ENCODE measurements around the gene CNNM2. TPM values are rescaled to one million over a fixed set of nuclear protein-coding genes. Genes with fewer than 3 reads are reported as not detected.
"Not testable (repeated sequence)": the region's sequence is repeated elsewhere in the genome, so short reads cannot be mapped to it uniquely, and the experiment has no call there.

The CNNM2 gene
- total RNA-seq, 4 donors from 2014 or later: 15.2 to 19.2 (median 15.9) TPM

DNA sequence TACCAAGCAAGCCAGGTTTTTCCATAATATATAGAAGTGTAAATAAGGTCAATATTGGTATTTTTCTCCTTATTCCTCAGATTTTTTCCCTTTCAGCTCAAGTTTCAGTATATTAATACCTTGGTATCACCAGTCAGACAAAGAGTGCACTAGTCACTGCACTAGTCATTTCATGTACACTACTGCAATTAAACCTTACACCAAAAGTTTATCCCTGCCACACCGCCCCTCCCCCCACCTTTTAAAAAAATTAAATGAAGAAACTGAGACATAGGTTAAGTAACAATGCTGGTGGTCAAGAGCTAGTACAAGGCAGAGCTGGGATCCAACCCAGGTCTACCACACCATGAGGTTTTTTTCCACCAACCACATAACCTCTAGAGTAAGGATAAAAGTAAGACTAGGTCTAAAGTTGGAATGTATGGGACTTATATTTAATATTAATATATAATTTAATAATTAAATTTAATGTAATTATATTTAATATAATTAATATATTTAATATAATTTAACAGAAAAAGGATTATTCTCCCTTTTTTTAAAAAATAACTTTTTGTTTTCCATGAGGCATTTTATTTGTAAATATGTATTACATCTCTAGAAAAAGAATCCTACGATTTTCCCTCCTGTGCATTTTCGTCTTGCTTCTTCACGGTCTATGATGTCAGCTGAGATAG is 206.5 kb downstream of the CNNM2 start:
- no peaks in the 10 kb centered on the region for H3K36me3 ChIP-seq
- no peak for DNase-seq
- H3K4me3 ChIP-seq (replicated peaks in 1 of 3): no peak overlapping the region
- H3K27ac ChIP-seq: peak overlapping the region; percentile 79 to 92 (median 88)
- no peak for TF ChIP-seq POLR2A (IDR thresholded peaks at IDR 0.05)
- TF ChIP-seq, protein P1, sequence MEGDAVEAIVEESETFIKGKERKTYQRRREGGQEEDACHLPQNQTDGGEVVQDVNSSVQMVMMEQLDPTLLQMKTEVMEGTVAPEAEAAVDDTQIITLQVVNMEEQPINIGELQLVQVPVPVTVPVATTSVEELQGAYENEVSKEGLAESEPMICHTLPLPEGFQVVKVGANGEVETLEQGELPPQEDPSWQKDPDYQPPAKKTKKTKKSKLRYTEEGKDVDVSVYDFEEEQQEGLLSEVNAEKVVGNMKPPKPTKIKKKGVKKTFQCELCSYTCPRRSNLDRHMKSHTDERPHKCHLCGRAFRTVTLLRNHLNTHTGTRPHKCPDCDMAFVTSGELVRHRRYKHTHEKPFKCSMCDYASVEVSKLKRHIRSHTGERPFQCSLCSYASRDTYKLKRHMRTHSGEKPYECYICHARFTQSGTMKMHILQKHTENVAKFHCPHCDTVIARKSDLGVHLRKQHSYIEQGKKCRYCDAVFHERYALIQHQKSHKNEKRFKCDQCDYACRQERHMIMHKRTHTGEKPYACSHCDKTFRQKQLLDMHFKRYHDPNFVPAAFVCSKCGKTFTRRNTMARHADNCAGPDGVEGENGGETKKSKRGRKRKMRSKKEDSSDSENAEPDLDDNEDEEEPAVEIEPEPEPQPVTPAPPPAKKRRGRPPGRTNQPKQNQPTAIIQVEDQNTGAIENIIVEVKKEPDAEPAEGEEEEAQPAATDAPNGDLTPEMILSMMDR (IDR thresholded peaks at IDR 0.05): no peak
- H3K9me3 ChIP-seq: no peaks in the 10 kb centered on the region
- H3K27me3 ChIP-seq: no peaks in the 10 kb centered on the region
- intact Hi-C loops (cut with DNase I): no loop called here
- WGBS, 2 donors: 95 to 97% methylated on average over 4 of the region's 4 CpGs
- H3K4me1 ChIP-seq: peaks cover 56 to 69% of the 10 kb centered on the region in 2 donors

DNA sequence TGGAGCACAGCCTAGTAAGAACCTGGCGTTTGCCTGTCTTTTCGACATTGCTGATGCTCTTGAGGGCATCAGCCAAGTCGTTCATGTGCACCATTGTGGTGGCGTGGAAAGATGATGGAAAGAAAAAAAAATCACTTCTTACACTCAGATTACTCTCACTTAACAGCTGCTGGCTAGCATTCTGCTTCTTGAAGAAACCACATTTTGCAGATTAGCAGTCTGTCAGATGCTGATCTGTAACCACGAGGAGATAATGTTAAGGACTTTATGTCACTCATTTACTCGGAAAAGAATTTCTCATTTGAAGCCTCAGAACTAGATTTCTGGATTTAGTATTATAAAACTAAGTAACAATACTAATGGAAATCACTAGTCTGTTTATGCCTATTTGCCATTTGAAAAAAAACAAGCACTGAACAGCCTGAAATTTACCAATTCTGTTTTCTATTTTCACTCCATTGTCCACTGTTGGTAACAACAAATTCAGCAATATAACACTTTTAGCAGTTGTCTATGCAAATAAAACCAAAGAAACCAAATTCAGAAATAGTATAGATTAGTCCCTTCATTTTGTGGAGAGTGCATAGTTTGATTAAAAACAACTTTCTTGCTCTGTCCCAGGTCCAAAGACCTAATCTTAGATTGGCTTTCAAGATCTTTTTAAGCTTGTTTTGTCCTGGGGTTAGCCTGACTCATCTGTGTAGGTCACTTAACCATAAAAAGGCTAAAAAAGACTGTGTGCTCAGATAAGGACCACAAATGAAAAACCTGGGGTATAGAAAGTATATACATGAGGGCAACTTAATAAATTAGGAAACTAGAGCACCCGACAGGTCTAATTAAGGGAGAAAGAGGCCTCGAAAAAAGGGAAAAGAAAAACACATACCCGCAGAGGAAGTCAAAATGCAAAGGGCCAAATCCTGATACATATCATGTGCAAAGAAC is 207.5 kb downstream of the CNNM2 start:
- 53 to 61% methylated on average over 9 of the region's 9 CpGs for WGBS, 2 donors
- Histone ChIP-seq H3K27me3 (no peaks in the 10 kb centered on the region), H3K27ac (peak overlapping the region; percentile 8 to 92 (median 88)), H3K36me3 (no peaks in the 10 kb centered on the region), H3K4me1 (peaks cover 46 to 59% of the 10 kb centered on the region in 2 donors), H3K4me3 (replicated peaks in 1 of 3) (no peak overlapping the region), H3K9me3 (no peaks in the 10 kb centered on the region)
- no peak for TF ChIP-seq POLR2A (IDR thresholded peaks at IDR 0.05)
- TF ChIP-seq, protein P1 (IDR thresholded peaks at IDR 0.05): no peak
- intact Hi-C loops (cut with DNase I): no loop called here
- no peak for DNase-seq

DNA sequence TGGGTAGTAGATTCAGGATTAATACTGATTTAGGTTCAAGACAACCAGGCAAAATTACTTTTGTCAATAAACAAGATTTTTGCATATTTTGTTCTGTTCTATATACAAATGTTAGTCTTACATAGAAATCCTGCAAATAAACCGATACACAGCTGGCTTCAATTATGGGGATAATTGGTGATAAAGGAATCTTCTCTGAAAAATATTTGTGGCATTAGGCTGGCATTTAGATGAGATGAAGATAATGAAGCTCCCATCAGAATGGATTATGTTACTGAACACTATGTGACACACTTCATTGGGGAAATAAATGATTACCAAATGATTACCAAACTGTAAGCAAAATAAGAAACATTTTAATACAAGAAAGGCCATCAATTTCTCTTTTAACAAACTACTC is 209.1 kb downstream of the CNNM2 start:
- peak overlapping the region in 1 of 3 donors; percentile 88 for H3K27ac ChIP-seq
- H3K4me1 ChIP-seq: peaks cover 32 to 42% of the 10 kb centered on the region in 2 donors
- DNase-seq: no peak
- intact Hi-C loops (cut with DNase I): no loop called here
- no peaks in the 10 kb centered on the region for H3K27me3 ChIP-seq
- TF ChIP-seq, protein P1 (IDR thresholded peaks at IDR 0.05): no peak
- no peak for TF ChIP-seq POLR2A (IDR thresholded peaks at IDR 0.05)
- 89 to 98% methylated on average over 1 of the region's 1 CpG for WGBS, 2 donors
- no peak overlapping the region for H3K4me3 ChIP-seq (replicated peaks in 1 of 3)
- H3K9me3 ChIP-seq: no peaks in the 10 kb centered on the region
- no peaks in the 10 kb centered on the region for H3K36me3 ChIP-seq

DNA sequence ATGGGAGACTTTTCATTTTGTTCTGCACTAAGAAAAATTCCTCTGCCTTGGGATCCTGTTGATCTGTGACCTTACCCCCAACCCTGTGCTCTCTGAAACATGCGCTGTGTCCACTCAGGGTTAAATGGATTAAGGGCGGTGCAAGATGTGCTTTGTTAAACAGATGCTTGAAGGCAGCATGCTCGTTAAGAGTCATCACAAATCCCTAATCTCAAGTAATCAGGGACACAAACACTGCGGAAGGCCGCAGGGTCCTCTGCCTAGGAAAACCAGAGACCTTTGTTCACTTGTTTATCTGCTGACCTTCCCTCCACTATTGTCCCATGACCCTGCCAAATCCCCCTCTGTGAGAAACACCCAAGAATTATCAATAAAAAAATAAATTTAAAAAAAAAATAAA is 212.1 kb downstream of the CNNM2 start:
- H3K9me3 ChIP-seq; H3K27ac ChIP-seq; H3K27me3 ChIP-seq; intact Hi-C loops (cut with DNase I); H3K4me3 ChIP-seq (replicated peaks in 1 of 3); H3K36me3 ChIP-seq; DNase-seq: not testable (repeated sequence)
- peaks cover 8 to 13% of the 10 kb centered on the region in 2 donors for H3K4me1 ChIP-seq
- 82 to 83% methylated on average over 5 of the region's 5 CpGs for WGBS, 2 donors

DNA sequence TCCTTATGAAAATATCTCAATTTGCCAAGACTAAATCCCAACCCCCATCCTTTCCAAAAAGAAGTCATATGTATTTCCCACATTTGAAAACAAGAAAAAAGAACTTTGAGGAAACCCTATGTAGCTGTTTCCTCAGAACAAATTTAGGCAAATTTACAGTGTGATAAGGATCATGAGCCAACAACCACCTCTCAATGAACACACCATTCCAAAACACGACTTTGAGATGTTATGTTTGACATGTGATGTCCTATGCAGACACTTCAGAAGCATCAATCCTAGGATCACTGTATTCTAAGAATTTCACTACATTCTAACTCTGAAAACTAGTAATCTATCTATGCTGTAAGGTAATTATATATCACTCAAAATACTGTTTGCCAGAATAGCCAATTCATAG is 212.8 kb downstream of the CNNM2 start:
- no peak for TF ChIP-seq POLR2A (IDR thresholded peaks at IDR 0.05)
- TF ChIP-seq, protein P1 (IDR thresholded peaks at IDR 0.05): no peak
- DNase-seq: no peak
- Histone ChIP-seq H3K4me3 (replicated peaks in 1 of 3) (no peak overlapping the region), H3K27ac (peak overlapping the region in 1 of 3 donors; percentile 20), H3K9me3 (no peaks in the 10 kb centered on the region), H3K36me3 (peaks cover 0 to 8% of the 10 kb centered on the region in 2 donors), H3K4me1 (peaks cover under 1 to 6% of the 10 kb centered on the region in 2 donors), H3K27me3 (no peaks in the 10 kb centered on the region)
- WGBS, 2 donors: 61 to 69% methylated on average over 1 of the region's 1 CpG
- intact Hi-C loops (cut with DNase I): no loop called here

DNA sequence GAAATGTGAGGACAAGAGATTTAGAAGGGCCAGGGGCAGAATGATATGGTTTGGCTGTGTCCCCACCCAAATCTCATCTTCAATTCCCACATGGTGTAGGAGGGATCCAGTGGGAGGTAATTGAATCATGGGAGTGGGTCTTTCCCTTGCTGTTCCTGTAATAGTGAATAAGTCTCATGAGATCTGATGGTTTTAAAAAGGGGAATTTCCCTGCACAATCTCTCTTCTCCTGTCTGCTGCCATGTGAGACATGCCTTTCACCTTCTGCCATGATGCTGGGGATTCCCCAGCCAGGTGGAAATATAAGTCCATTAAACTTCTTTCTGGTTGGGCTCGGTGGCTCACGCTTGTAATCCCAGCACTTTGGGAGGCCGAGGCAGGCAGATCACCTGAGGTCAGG is 217.1 kb downstream of the CNNM2 start:
- 90 to 94% methylated on average over 3 of the region's 3 CpGs for WGBS, 2 donors
- H3K9me3 ChIP-seq; H3K27me3 ChIP-seq; H3K27ac ChIP-seq; DNase-seq; intact Hi-C loops (cut with DNase I); H3K4me1 ChIP-seq; H3K4me3 ChIP-seq (replicated peaks in 1 of 3): not testable (repeated sequence)
- H3K36me3 ChIP-seq: peaks cover 0 to 13% of the 10 kb centered on the region in 2 donors
